ENCODE data around the gene BPIFB4. TPM values are rescaled to one million over a fixed set of nuclear protein-coding genes. Genes with fewer than 3 reads are reported as not detected.

The BPIFB4 gene
- total RNA-seq, 4 donors from 2014 or later = not detected

DNA sequence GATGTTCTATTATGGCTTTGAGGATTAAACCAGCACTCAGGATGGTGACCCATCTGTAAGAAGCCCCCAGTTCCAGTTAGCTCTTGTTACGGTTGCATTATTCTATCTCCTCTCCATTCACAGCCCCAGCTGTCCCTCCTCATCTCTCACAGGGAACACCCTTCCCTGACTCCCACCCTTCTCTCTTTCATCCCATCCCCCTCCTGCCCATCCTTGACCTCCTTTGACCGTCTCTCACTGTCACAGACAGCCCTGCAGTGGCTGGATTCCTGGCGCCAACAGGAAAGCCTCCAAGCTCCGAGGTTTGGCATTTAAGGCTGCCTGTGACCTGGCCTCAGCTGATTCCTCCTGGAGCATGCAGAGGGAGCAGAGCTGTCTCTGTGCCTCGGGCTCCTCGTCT lies 4.2 kb upstream of the BPIFB4 start:
- Histone ChIP-seq H3K27ac (no peak overlapping the region), H3K4me3 (no peak overlapping the region), H3K4me1 (no peaks in the 10 kb centered on the region), H3K36me3 (no peaks in the 10 kb centered on the region), H3K27me3 (no peaks in the 10 kb centered on the region), H3K9me3 (no peaks in the 10 kb centered on the region)
- DNase-seq (ENCODE audit: low spot score in 2 of 2) = no peak
- WGBS, 2 donors = 63 to 66% methylated on average over 6 of the region's 6 CpGs
- TF ChIP-seq EP300 (IDR thresholded peaks at IDR 0.05) (no peak), POLR2A (IDR thresholded peaks at IDR 0.05) (no peak)
- TF ChIP-seq, protein P1, sequence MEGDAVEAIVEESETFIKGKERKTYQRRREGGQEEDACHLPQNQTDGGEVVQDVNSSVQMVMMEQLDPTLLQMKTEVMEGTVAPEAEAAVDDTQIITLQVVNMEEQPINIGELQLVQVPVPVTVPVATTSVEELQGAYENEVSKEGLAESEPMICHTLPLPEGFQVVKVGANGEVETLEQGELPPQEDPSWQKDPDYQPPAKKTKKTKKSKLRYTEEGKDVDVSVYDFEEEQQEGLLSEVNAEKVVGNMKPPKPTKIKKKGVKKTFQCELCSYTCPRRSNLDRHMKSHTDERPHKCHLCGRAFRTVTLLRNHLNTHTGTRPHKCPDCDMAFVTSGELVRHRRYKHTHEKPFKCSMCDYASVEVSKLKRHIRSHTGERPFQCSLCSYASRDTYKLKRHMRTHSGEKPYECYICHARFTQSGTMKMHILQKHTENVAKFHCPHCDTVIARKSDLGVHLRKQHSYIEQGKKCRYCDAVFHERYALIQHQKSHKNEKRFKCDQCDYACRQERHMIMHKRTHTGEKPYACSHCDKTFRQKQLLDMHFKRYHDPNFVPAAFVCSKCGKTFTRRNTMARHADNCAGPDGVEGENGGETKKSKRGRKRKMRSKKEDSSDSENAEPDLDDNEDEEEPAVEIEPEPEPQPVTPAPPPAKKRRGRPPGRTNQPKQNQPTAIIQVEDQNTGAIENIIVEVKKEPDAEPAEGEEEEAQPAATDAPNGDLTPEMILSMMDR (IDR thresholded peaks at IDR 0.05) = no peak

DNA sequence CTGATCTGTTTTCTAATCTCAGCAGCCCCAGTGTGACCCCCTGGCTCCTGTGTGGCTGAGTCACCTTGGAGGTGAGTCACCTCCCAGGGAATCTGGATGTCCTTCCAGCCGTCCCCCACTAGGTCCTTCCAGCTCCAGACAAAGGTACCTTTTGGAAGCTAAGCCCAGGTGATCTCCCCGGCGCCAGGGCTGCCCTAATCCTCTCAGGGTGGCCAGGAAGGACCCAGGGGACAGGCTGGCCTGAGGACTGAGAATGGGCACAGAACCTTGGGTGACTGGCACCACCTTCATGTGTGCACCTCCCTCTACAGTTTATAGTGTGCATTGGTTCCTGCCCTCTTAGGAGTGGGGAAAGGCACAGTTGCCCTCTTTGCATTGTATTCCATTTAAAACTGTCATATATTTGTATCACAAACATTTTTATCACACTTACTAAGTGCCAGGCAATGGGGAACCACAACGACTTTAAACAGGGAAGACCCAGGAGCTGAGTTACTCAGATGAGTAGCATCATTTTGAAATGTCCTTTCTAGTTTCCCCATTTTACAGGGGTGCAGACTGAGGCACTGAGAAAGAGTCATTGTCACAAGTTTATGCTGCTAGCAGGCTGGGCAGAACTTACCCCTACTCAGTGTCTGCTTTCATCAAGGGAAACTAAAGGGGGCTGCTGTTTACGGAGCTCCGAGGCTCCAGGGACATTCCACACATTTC lies 2.6 kb upstream of the BPIFB4 start:
- DNase-seq (ENCODE audit: low spot score in 2 of 2) = no peak
- Histone ChIP-seq H3K4me3 (no peak overlapping the region), H3K27me3 (no peaks in the 10 kb centered on the region), H3K36me3 (no peaks in the 10 kb centered on the region), H3K9me3 (no peaks in the 10 kb centered on the region), H3K4me1 (no peaks in the 10 kb centered on the region), H3K27ac (no peak overlapping the region)
- WGBS, 2 donors = 60 to 75% methylated on average over 3 to 4 of the region's 6 CpGs
- no peak for TF ChIP-seq EP300 (IDR thresholded peaks at IDR 0.05)
- TF ChIP-seq, protein P1 (IDR thresholded peaks at IDR 0.05) = peak in 4 of 5 experiments; percentile 9 to 26 (median 12)

DNA sequence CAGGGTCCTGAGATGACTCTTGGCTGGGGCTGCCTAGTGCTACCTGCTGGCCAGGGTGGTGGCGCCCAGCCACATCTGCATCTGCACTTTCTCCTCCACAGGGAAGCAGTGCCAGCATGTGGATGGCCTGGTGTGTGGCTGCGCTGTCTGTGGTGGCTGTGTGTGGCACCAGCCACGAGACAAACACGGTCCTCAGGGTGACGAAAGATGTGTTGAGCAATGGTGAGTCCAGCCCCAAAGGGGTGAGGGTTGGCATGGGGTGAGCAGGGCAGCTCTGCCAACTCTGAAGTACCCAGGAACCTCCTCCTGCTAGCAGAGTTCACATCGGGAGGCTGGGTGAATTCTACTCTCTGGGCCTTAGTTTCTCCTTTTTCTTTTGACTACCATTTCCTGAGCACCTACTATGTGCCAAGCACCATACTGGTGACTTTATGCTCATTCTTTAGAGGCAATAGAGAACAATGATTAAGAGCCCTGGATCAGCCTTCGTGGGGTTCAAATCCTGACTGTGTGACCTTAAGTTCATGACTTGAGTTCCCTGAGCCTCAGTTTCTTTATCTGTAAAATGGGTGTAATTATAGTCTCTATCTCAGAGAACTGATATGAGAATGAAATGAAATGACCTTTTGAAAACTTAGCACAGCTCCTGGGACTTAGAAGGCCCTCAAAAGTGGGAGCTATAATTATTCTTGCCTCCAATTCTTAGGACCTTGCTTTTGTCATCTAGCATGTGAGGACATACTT lies 2.1 kb downstream of the BPIFB4 start:
- TF ChIP-seq, protein P1 (IDR thresholded peaks at IDR 0.05) = no peak
- TF ChIP-seq POLR2A (IDR thresholded peaks at IDR 0.05) = no peak
- TF ChIP-seq EP300 (IDR thresholded peaks at IDR 0.05) = no peak
- Histone ChIP-seq H3K4me3 (no peak overlapping the region), H3K9me3 (no peaks in the 10 kb centered on the region), H3K36me3 (no peaks in the 10 kb centered on the region), H3K27ac (no peak overlapping the region), H3K27me3 (no peaks in the 10 kb centered on the region), H3K4me1 (no peaks in the 10 kb centered on the region)
- no peak for DNase-seq (ENCODE audit: low spot score in 2 of 2)
- 81 to 91% methylated on average over 7 of the region's 7 CpGs for WGBS, 2 donors

DNA sequence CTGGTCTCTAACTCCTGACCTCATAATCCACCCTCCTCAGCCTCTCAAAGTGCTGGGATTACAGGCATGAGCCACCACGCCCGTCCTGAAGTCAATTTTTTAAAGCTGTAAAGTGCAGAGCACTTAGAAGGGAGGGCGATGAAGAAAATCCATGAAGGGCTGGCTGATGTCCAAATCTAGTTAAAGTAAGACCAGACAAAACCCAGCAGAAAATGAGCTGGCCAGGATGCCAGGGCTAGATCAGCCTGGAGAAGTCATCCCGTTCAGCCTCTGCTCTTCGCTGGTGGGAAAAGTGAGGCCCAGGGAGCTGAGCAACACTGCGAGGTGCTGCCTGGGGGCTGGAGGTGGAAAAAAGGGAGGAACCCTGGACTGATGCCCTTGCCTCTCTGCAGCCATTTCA lies 3.1 kb downstream of the BPIFB4 start:
- WGBS, 2 donors = 34 to 47% methylated on average over 6 of the region's 6 CpGs
- TF ChIP-seq EP300 (IDR thresholded peaks at IDR 0.05) = no peak
- TF ChIP-seq, protein P1 (IDR thresholded peaks at IDR 0.05) = no peak
- TF ChIP-seq POLR2A (IDR thresholded peaks at IDR 0.05) = no peak
- Histone ChIP-seq H3K4me3 (no peak overlapping the region), H3K36me3 (no peaks in the 10 kb centered on the region), H3K27ac (no peak overlapping the region), H3K9me3 (no peaks in the 10 kb centered on the region), H3K4me1 (no peaks in the 10 kb centered on the region), H3K27me3 (no peaks in the 10 kb centered on the region)
- DNase-seq (ENCODE audit: low spot score in 2 of 2) = no peak

Measured in tibial nerve (tissue), 4 donors.